Activated T-cell treated with anti-CD3 and anti-CD28 coated beads for 48 hours (primary cell): ENCODE data around the gene GBX2.

Experiments
- DNase-seq: peaks from one replicate; pipeline ENCODE4 v3.0.0-alpha.2; 2020; ENCODE audit warnings: low read depth

The GBX2 gene

GRCh38 chr2:236180831-236181453 is 12.8 kb upstream of the GBX2 start:
- no peak for DNase-seq

DNA sequence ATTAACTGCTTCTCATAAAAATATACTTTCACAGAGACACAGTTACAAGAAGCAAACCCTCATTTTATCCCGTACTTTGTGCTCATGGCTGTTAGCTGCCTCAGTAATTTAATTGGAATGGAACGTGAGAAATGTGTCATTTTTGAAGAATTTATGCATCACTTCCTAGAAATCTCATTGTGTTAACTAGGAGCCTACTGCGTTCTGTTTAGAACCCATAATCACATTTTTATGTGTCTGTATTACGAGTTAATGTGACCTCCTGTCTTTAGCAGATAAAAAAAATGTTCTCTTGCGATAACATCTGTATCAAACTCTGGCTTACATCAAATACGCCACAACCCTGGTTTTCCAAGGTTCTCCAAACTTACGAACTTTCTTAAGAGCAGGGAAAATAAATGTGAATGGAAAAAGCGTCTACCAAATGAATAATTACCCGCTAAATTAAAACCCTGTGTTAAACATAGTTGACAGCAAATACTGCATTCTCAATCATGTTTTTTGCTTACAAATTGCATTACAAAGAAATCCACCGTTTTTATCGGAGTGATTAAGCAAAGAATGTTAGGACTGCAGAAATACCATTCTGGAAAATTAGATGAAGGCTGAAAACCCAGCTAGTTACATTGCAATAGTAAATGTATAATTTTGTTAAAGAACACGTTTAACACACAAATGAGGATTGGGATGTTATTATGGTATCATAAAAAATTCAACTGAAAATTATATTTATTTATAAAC is 12.1 kb upstream of the GBX2 start:
- DNase-seq = no peak

DNA sequence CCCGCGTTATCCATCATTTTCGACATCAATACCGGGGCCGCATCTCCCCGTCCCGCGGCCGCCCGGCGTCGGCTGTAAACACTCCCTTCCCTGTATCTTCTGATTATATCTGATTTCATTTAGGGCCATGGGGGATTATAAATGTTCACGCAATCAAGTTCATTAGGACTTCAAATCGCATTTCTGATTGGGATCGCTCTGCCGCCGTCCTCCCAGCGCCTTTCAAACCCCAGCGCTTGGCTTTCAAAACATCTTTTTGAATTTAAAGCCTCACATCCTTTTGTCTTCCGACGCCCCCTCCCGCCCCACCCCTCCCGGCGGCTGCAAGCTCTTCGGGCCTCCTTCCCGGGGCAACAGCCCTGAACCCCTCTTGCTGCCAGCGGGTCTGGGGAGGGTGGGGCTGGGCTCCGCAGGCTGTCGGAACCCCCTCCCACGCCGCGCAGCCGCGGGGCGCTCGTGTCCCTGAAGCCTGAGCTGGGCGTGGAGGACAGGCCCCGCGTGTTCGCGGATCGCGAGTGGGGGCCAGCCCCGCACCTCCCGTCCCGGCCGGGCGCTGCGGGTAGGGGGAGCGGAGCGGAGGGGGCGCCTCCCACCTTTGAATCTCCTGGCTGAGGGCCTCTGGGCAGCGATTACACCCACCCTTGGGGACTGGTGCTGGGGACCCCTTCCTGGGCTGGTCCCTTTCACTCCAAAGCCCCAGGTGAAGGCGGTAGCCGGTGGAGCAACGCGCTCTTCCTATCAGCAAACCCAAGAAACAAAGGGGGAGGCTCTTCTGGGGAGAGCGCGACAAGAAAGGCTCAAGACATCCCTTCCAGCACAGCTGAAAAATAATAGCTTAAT is 11.3 kb upstream of the GBX2 start:
- no peak for DNase-seq

- no peak for DNase-seq
These were observed 10.7 kb upstream of the GBX2 start for GRCh38 chr2:236178890-236179235.

DNA sequence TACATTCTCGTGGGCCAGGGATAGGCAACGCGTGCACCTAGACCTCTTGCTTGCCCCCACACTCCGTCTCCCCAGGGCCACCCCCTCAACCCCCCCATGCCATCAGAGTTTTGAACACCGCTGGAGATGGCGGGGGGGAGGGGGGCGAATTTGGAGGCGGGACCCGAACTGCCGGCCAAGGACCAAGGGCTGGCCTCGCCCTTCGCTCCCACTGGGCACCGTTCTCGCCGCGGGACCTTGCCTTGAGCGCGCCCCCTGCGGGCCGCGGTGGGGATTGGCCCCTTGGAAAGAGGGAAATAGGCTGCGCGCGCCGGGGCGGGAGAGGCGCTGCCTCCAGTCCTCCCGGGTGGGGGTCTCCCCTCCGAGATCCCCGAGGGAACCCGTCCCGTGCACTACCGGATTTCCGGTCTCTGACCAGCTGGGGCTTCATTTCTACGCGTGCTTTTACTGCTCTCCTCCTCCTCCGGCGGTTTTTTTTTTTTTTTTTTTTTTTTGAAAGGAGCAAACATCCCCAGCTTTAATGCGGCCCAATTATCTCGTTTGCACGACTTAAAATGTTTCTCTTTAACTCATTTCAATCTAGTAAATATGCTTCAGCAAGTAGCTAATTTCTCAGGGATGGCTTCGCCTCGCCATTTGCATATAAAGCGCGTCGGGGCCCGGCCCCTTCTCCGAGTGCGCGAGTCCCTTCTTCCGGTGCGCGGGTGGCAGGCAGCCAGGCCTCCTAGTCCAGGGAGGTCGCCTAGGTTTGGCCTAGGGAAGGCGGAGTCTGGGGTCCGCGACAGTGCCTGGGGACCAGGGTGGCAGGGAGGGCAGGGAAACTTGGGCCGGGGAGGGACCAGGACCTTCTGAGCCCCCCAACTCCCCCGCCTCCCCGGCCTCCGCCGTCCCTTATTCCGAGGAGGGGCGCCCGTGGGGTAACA is 10.0 kb upstream of the GBX2 start:
- DNase-seq = peak; percentile 60

- peak; percentile 52 for DNase-seq
These were observed 9.4 kb upstream of the GBX2 start for GRCh38 chr2:236177604-236177966.

GRCh38 chr2:236176951-236177350 is 8.8 kb upstream of the GBX2 start:
- DNase-seq = no peak

DNA sequence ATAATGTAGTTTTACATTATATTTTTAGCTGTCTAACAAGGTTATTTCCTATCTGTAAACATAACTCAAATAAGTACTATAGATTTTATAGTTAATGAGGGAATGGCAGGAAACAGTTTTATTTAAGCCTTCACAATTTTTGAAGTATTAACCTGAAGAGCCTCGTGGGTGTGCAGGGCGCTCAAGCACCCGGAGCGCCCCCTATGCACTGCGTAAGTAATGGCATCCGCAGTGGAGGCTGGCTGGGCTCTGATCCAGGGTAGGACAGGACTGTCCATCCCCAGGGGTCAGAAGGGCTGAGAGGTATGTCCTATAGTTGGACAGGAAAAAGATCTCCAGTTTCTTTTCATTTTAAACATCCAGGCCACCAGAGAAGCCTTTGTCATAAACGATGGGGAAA is 8.2 kb upstream of the GBX2 start:
- no peak for DNase-seq

DNA sequence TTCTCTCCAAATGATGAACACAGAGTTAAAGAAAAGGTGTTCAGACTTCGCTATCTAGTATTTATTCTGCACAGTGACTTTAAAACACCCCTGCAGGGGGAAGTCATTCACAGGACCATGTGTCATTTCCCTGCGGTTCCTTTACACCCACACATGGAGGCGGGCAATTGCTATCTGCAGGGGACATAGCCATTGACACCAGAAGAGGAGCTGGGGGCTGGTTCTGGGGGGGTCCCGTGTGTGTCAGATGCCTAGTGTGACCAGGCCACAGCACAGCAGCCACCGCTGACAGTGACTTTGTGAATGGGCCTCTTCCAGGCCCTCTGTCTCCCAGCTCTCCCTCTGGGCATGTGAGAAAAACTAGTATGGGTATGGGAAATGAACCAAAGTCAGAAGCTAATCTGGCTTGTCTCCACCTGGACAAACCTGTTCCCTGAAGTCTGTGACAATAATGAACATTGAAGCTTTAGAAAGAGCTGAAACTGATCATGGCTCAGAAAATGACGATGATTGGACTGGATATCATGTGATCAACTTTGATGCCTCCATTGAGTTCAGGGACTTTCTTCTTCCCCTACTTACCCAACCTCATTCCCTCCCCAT is 7.5 kb upstream of the GBX2 start:
- no peak for DNase-seq

- no peak for DNase-seq
These were observed 5.8 kb upstream of the GBX2 start for GRCh38 chr2:236173729-236174607.

- DNase-seq = no peak
These were observed 5.0 kb upstream of the GBX2 start for GRCh38 chr2:236173036-236173728.

DNA sequence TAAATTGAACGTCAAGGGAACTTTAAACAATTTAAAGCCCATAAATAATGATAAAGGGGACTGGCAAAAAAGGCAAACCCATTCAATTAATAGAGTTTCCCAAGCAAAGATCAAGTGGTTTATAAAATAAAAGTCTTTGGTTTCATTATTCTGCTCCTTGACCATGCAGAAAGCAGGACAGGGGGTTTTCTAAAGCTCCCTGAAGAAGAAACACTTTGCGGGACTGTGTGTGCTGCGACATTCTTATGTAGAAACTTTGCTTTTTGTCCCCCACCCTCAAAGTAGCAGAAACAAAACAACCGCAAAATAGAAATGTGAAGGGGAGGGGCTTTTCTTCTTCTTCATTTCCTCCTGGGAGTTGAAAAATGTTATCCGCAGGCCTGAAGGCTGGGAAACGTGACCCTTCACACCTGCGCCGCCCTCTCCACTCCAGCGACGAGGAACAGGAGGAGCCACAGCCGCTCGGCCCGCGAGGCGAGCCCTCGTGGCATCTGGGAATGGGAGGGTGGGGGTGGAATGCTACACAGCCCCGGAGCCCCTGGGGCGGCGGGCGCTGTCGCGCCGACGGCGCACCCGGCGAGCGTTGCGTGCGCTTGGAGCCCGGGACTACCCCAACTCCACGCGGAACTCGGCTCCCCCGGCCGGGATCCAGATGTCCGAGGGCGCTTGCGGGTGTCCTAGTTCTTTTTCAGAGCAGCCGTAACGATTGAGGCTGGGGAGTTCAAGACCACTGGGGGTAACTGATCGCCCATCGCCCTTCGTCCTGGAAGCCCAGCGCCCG is 4.3 kb upstream of the GBX2 start:
- DNase-seq = no peak

DNA sequence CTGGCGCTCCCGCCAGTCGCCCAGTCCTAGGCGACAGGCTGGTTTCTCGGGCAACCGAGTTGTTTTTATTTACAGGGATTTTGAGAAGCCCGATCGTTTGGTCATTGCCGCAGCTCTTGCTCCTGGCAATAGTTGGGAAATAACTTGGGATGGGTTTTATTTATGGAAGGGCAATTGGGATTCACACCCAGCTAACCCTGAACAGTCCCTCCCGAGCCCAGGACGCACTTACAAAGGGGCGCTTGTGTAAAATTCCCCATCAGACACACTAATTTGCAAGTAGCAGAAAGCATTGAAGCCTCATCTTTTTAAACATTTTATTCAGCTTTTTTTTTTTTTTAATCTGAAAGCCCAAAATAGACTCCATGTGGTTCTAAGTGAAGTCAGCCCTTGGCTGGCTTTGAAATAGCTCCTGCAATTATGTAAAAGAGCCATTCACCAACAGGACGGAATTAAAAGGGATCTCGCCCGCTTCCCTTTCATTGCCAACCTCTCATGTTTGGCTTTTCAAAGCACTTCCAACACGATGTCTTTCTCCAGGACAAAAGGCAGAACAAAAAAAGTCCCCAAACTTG is 3.6 kb upstream of the GBX2 start:
- DNase-seq = no peak

DNA sequence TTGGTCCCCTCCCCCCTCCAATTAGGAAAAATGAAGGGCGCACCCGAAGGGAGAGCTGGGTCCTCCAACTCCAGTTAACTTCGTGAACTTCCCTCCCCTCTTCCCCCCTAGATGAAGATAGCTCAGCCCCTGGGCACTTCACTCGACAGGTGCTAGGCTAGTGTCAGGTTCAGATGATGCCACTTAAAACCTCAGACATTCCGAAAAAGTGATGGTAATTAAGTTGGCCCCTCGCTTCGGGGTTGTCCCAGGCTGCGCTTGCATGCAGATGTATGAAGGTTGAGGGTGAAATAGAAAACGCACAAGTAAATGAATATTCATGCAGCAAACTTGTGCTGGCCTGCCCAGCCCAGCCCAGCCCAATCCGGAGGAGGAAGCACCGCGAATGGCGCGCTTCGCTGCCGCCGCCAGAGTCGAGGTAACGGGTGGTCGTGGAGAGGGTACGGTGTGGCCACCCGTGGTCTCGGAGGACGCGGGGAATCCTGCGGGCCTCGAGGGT is 3.0 kb upstream of the GBX2 start:
- no peak for DNase-seq

DNA sequence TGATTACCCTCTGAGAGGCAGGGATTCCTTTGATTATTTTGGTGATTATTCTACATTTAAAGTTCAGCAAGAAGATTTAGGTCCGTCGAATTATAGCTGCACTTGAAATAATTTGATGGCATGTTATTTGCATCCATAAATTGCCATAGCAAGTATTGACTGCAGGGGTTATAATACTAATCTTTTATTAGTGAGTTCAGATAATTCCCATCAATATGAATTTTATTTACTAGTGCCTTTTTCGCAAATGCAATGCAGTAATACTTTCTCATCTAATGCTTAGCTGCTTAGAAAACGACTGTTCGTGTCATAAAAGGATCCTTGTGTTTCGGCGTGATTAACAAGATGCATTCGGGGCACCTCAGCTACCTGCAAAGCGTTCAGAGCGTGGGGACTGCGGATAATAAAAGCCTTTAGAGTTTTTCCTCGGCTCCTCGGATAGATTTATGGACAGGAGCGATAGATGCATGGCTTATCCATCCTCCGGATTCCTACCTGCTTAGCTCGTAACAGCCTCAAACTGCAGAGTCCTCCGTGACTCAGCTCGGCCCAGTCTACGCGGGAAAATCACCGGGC is 2.5 kb upstream of the GBX2 start:
- no peak for DNase-seq

- DNase-seq = no peak
These were observed 1.8 kb upstream of the GBX2 start for GRCh38 chr2:236169741-236170589.

DNA sequence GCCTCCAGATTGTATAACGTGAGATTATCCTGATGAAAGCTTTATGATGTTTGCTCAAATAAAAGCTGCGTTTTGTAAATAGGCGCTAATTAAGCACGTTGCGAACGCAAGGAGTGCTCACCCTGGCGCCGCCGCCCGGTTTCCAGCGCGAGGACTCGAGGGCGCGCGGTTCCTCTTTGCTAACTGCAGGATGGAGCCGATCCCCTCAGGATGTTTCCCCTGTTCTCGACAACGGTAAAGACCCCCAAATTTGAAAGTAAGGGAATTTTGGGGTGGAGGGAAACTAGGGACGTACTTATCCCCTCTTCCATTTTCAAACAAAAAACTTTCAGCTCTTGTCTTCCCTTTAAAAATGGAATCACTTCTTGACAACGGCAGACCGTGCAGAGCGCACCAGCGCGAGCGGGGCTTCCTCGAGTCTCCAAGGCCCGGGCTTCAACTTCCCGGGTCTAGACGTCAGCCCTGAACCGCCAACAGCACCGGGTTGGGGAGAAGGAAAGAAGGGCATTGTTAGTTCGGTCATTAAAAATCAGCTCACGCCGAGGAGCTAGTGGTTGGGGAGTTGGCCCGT is 1.1 kb upstream of the GBX2 start:
- DNase-seq = no peak
